Mammary epithelial cell (primary cell): ENCODE data around the gene PABPN1L.
"Not testable (repeated sequence)": the region's sequence is repeated elsewhere in the genome, so short reads cannot be mapped to it uniquely, and the experiment has no call there.

ENCODE experiments used
- CTCF ChIP-seq, 2 donors: IDR thresholded peaks in 1 of 2; conservative IDR thresholded peaks in 1 of 2; 2 replicates each; pipeline ENCODE4 v1.5.1; 2011 to 2012; ENCODE audit warnings: inconsistent platforms in 2 of 2, low read length in 2 of 2, mild to moderate bottlenecking in 2 of 2, control low read depth in 1 of 2, low read depth in 1 of 2; ENCODE audit not compliant: insufficient read depth in 1 of 2; ENCODE audit errors: extremely low read depth in 1 of 2
- EZH2 ChIP-seq: IDR thresholded peaks from 2 replicates; pipeline ENCODE4 v1.6.1; 2012; ENCODE audit warnings: low read length, inconsistent platforms, borderline replicate concordance

DNA sequence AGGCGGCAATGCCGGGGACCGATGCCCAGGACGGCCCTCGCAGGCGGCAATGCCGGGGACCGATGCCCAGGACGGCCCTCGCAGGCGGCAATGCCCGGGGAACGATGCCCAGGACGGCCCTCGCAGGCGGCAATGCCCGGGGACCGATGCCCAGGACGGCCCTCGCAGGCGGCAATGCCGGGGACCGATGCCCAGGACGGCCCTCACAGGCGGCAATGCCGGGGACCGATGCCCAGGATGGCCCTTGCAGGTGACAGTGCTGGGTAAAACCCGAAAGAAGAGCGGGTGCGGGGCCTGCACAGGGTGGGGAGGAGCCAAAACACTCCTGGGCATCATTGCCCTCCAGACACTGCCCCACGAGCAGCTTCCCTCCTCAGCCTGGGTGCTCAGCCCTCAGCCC is 42.8 kb downstream of the PABPN1L start:
- TF ChIP-seq CTCF (conservative IDR thresholded peaks at IDR 0.05 in 1 of 2, IDR thresholded peaks at IDR 0.05 in 1 of 2; ENCODE audit: extremely low read depth in 1 of 2, insufficient read depth in 1 of 2, low read depth in 1 of 2, low read length in 2 of 2); EZH2: not testable (repeated sequence)
